ENCODE results near the gene TACR2.

Gene TACR2

DNA sequence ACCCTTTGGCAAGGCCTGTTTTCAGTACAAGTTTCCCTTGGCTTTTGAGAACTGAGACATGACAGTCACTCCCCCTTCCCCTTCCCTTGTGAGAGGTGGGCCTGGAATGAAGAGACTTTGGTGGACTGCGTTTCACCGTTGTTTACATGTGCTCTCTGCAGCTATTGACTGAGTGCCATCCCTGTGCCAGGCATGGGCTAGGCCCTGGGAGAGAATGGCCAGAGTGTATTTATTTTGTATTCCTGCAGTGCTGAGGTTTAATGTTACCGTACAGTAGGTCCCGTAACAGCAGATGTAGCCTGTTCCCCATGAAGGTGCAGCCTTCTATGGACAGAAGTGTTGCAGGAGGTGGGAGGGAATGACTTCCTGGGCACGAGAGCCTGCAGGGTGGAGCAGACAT lies 50.0 kb downstream of the TACR2 start:
- DNase-seq = no peak

DNA sequence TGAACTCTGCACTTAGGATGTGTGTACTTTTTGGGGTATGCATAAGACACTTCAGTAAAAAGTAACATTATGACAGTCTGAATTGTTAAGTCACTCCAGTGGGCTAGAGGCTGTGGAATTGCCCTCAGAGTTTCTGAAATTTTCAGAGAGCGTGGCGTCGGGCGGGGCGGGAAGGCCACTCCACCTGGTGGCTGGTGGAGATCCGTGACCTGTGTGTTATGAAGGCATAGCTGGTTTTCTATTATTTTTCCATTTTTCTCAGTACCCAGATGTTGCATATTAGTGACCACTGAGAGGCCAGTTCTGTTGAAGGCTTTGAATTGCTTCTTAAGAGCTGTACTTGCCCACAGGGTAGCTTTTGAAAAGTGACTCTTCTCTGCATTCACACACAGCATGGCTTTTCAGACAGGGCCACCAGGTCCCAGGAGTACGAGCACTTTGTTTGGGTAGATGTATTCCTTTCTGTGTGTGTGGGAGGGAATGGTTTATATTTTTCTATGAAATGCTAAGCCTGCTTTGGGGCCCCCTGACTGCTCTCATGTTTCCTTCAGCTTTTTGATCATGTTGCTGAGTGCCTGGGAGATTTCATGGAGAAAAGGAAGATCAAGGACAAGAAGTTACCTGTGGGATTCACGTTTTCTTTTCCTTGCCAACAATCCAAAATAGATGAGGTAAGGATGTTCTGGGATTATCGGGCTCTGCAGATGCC lies 52.3 kb downstream of the TACR2 start:
- DNase-seq = peak in 1 of 6 experiments; percentile 6

DNA sequence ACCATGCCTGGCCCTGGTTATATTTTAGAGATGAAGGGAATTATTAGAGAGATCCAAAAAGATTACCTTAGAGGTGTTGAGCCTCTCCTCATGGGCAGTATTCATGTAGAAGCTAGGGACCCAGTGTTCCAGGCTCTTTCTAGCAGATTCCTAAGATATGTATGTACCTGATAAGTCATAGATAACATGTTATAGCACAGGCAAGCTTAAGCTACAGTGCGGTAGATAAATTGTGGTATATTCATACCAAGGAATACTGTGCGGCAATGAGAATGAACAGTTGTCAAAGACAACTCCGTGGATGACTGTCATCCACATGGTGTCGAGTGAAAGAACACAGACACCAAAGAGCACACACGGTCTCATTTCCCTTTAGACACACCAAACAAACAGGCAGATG lies 53.1 kb downstream of the TACR2 start:
- no peak for DNase-seq

DNA sequence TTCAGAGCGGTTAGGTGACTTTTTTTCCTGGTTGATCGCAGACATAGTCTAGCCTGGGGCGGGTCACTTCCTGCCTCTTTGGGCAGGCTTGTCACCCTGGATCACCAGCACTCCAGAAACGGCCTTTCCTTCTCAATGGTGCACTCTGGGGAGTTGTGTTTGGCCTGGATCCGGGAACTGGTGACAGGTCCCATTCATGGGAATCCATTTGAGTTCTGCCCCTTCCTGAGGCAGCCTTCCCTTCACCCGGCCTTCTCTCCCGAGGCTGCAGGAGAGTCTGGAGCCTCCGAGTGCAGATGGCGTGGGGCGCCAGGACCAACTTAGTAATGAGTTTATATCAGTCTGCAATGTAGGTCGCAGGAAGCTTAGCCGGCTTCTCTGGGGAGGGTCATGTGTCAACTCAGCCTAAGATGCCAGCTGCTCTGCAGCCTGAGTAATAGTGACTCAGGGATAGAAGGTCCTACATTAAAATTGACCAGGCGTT lies 54.2 kb downstream of the TACR2 start:
- DNase-seq = peak in 2 of 6 experiments; percentile 21 to 40

DNA sequence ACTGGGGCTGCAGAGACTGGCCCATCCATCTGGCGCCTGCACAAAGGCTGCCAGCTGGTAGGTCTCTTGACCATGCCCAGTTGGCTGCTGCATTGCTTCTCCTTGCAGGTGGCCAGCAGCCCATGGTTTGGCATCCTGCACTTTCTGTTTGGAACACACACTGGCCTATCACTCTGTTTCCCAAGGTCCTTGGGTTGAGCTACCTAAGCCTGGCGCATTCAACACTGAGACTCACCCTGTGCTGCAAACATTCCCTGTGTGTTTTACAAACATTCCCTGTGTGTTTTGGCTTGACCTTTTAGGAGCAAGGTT lies 55.5 kb downstream of the TACR2 start:
- DNase-seq = no peak

DNA sequence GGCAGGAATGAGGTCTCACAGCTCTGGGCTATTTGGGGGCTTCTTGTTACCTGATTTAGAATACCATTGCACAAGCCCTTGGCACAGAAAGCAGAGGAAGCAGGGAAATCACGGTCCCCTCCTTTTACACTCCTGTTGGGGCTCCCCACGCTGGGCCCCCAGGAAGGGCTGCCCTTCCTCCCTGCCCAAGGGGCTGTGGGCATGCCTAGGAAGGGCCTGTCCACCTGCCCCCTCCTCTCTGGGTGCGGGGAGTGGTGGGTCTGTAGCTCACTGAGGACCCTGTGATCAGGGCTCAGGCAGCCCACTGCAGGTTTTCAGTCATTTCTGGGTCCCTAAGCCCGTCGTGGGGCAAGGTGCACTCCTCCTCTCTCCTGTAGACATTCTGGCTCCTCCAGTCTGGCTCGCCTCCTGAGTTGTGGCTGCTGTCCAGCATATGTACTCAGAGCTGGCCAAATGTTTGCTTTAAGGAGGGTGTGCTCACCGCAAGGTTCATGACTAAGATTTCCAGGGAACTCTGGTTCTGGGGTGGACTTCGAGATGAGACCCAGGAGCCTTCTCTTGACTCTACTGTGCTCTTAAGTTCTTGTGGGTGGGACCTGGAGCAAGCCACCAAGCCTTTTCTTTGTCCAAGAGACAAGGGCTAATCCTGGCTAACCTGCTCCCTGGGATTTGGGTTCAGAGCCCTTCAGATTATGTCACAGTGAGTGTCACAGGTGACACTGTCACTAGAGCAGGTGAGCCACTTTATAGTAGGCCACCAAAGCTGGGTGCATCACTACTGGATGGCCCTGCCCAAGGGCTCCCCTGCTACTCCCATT lies 56.0 kb downstream of the TACR2 start:
- DNase-seq = no peak

DNA sequence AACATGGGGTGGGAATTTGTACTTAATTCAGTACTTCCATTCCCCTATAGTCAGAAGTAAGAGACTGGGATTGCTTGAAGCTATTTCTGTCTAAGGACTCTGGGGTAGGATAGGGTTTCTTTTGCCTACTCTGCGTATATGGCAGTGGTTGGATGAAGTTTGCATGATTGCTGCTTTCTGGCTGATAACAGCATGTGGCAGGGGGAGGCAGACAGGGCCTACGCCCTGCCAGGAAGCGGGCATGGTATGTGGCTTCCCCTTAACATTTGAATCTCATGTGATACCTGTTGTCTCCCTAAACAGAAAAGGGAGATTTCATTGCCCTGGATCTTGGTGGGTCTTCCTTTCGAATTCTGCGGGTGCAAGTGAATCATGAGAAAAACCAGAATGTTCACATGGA lies 57.1 kb downstream of the TACR2 start:
- DNase-seq = peak; percentile 12 to 67 (median 41)

DNA sequence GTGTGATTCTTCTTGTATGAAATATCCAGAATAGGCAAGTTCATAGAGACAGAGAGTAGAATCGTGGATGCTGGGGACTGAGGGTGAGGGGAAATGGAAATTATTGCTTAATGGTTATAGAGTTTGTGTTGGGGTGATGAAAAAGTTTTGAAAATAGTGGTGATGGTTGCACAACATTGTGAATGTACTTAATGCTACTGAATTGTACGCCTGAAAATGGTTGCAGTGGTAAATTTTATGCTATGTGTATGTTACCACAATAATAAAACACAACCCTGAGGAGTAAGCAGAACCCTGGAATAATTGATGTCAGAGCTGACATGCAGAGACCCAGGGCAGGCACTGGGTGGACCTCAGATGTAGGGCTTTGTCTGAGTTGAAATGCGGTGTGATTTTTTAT lies 57.6 kb downstream of the TACR2 start:
- no peak for DNase-seq

DNA sequence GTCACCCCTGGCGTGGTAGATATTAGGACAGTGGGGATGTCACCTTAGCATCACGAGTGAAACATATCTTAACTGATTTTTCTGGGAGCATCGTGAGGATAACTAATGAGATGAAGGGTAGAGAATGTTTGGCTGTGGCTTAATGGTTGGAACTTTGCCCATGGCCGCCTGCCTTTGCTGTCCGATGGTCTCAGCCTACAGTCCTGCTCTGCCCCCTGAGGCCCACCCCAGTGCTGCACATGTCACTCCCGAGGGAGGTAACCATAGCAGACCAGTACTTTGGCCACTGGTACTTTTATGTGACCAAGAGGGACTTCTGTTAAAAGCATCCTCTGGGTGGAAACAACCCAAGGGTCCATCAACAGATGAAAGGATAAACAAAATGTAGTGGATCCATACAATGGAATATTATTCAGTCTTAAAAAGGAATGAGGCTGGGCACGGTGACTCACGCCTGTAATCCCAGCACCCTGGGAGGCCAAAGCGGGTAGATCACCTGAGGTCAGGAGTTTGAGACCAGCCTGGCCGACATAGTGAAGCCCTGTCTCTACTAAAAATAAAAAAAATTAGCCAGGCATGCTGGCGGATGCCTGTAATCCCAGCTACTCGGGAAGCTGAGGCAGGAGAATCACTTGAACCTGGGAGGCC lies 58.4 kb downstream of the TACR2 start:
- DNase-seq = no peak

DNA sequence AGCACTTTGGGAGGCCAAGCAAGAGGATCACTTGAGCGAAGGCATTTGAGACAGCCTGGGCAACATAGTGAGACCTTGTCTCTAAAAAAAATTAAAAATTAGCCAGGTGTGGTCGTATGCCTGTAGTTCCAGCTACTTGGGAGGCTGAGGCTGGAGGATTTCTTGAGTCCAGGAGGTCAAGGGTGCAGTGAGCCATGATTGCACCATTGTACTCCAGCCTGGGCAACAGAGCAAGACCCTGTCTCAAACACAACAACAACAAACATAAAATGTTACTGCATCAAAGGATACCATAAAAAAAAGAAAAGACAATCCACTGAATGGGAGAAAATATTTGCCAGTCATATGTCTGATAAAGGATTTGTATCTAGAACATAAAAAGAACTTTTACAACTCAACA lies 60.5 kb downstream of the TACR2 start:
- no peak for DNase-seq

DNA sequence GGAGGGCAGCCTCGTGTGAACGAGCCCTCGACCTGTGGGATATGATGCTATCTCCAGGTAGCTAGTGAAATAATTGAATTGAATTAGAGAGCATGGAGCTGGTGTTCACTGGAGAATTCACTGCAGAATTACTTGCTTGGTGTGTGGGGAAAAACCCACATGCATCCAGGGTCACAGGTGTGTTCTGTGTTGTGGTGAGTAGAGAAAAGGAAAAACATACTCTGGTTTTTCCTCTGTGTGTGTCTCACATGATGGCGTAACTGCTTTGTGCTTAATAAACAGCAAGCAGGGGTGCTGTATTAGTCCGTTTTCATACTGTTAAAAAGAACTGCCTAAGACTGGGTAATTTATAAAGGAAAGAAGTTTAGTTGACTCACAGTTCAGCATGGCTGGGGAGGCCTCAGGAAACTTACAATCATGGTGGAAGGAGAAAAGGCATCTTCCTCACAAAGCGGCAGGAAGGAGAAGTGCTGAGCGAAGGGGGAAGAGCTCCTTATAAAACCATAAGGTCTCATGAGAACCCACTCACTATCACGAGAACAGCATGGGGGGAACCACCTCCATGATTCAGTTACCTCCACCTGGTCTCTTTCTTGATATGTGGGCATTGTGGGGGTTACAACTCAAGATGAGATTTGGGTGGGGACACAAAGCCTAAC lies 62.6 kb downstream of the TACR2 start:
- peak; percentile 10 to 50 (median 22) for DNase-seq
